Activated CD8-positive, alpha-beta memory T cell treated with anti-CD3 and anti-CD28 coated beads, Interleukin-2, amount 50 U/mL, for 1 hour (primary cell): ENCODE measurements around the gene NPPC.
"Not testable (repeated sequence)": the region's sequence is repeated elsewhere in the genome, so short reads cannot be mapped to it uniquely, and the experiment has no call there.

Experiments used
- DNase-seq: peaks from one replicate; pipeline ENCODE4 v3.0.0-alpha.2; 2020; ENCODE audit errors: extremely low read depth

NPPC gene

GRCh38 chr2:231886071-231886681, 40.0 kb downstream of the NPPC start:
- DNase-seq, result no peak

- DNase-seq, result no peak
Observed at GRCh38 chr2:231884438-231885140, 41.6 kb downstream of the NPPC start.

- DNase-seq, result no peak
Observed at GRCh38 chr2:231883468-231883881, 42.7 kb downstream of the NPPC start.

GRCh38 chr2:231882646-231883045, 43.5 kb downstream of the NPPC start:
- DNase-seq, result no peak

- not testable (repeated sequence) for DNase-seq
Observed at GRCh38 chr2:231880371-231880770, 45.8 kb downstream of the NPPC start.

GRCh38 chr2:231879216-231879615, 47.0 kb downstream of the NPPC start:
- no peak for DNase-seq

GRCh38 chr2:231877533-231878456, 48.4 kb downstream of the NPPC start:
- DNase-seq, result no peak

- no peak for DNase-seq
Observed at GRCh38 chr2:231874944-231875343, 51.3 kb downstream of the NPPC start.
